ENCODE measurements around the gene PLCL1.

Gene PLCL1

GRCh38 chr2:197911667-197912066 is 107.3 kb downstream of the PLCL1 start:
- Mint-ChIP-seq H3K4me1 (no peaks in the 10 kb centered on the region), H3K36me3 (no peaks in the 10 kb centered on the region), H3K9me3 (no peaks in the 10 kb centered on the region), H3K27ac (no peak overlapping the region), H3K4me3 (no peak overlapping the region)
- DNase-seq (ENCODE audit: low spot score in 2 of 2) (no peak), ATAC-seq (no peak)

- H3K4me3 Mint-ChIP-seq, result no peak overlapping the region
- no peaks in the 10 kb centered on the region for H3K9me3 Mint-ChIP-seq
- H3K27ac Mint-ChIP-seq, result no peak overlapping the region
- H3K36me3 Mint-ChIP-seq, result no peaks in the 10 kb centered on the region
- H3K4me1 Mint-ChIP-seq, result no peaks in the 10 kb centered on the region
- ATAC-seq, result no peak
- no peak for DNase-seq (ENCODE audit: low spot score in 2 of 2)
Measured at GRCh38 chr2:197913084-197913483, 108.7 kb downstream of the PLCL1 start.

- ATAC-seq (no peak), DNase-seq (ENCODE audit: low spot score in 2 of 2) (no peak)
- no peaks in the 10 kb centered on the region for H3K4me1 Mint-ChIP-seq
- H3K27ac Mint-ChIP-seq, result no peak overlapping the region
- H3K36me3 Mint-ChIP-seq, result no peaks in the 10 kb centered on the region
- H3K9me3 Mint-ChIP-seq, result no peaks in the 10 kb centered on the region
- no peak overlapping the region for H3K4me3 Mint-ChIP-seq
Measured at GRCh38 chr2:197914778-197915177, 110.4 kb downstream of the PLCL1 start.

- Mint-ChIP-seq H3K4me1 (no peaks in the 10 kb centered on the region), H3K9me3 (no peaks in the 10 kb centered on the region), H3K4me3 (no peak overlapping the region), H3K36me3 (no peaks in the 10 kb centered on the region), H3K27ac (no peak overlapping the region)
- ATAC-seq (no peak), DNase-seq (ENCODE audit: low spot score in 2 of 2) (no peak)
Measured at GRCh38 chr2:197915548-197916265, 111.3 kb downstream of the PLCL1 start.

- Mint-ChIP-seq H3K9me3 (no peaks in the 10 kb centered on the region), H3K27ac (no peak overlapping the region), H3K36me3 (no peaks in the 10 kb centered on the region), H3K4me3 (no peak overlapping the region), H3K4me1 (no peaks in the 10 kb centered on the region)
- no peak for DNase-seq (ENCODE audit: low spot score in 2 of 2)
- no peak for ATAC-seq
Measured at GRCh38 chr2:197919487-197919886, 115.1 kb downstream of the PLCL1 start.

GRCh38 chr2:197920088-197920487 is 115.7 kb downstream of the PLCL1 start:
- H3K36me3 Mint-ChIP-seq, result no peaks in the 10 kb centered on the region
- H3K9me3 Mint-ChIP-seq, result no peaks in the 10 kb centered on the region
- H3K27ac Mint-ChIP-seq, result no peak overlapping the region
- H3K4me1 Mint-ChIP-seq, result no peaks in the 10 kb centered on the region
- ATAC-seq, result no peak
- DNase-seq (ENCODE audit: low spot score in 2 of 2), result no peak
- no peak overlapping the region for H3K4me3 Mint-ChIP-seq

- H3K36me3 Mint-ChIP-seq, result no peaks in the 10 kb centered on the region
- H3K27ac Mint-ChIP-seq, result no peak overlapping the region
- DNase-seq (ENCODE audit: low spot score in 2 of 2) (no peak), ATAC-seq (no peak)
- H3K9me3 Mint-ChIP-seq, result no peaks in the 10 kb centered on the region
- no peaks in the 10 kb centered on the region for H3K4me1 Mint-ChIP-seq
- H3K4me3 Mint-ChIP-seq, result no peak overlapping the region
Measured at GRCh38 chr2:197920592-197921201, 116.3 kb downstream of the PLCL1 start.

- no peak overlapping the region for H3K27ac Mint-ChIP-seq
Measured at GRCh38 chr2:197924483-197924882, 120.1 kb downstream of the PLCL1 start.

GRCh38 chr2:197925204-197925603 is 120.8 kb downstream of the PLCL1 start:
- Mint-ChIP-seq H3K27ac (no peak overlapping the region), H3K9me3 (no peaks in the 10 kb centered on the region), H3K36me3 (no peaks in the 10 kb centered on the region), H3K4me3 (no peak overlapping the region), H3K4me1 (no peaks in the 10 kb centered on the region)
- DNase-seq (ENCODE audit: low spot score in 2 of 2), result no peak
- no peak for ATAC-seq

More at GRCh38 chr2:197924483-197924882, 120.1 kb downstream of the PLCL1 start:
- Mint-ChIP-seq H3K4me3 (no peak overlapping the region), H3K9me3 (no peaks in the 10 kb centered on the region), H3K36me3 (no peaks in the 10 kb centered on the region), H3K4me1 (no peaks in the 10 kb centered on the region)
- ATAC-seq, result no peak
- no peak for DNase-seq (ENCODE audit: low spot score in 2 of 2)

- no peak for ATAC-seq
- H3K27ac Mint-ChIP-seq, result no peak overlapping the region
- H3K4me1 Mint-ChIP-seq, result no peaks in the 10 kb centered on the region
- DNase-seq (ENCODE audit: low spot score in 2 of 2), result no peak
- H3K36me3 Mint-ChIP-seq, result no peaks in the 10 kb centered on the region
- no peak overlapping the region for H3K4me3 Mint-ChIP-seq
- no peaks in the 10 kb centered on the region for H3K9me3 Mint-ChIP-seq
Measured at GRCh38 chr2:197925976-197926375, 121.6 kb downstream of the PLCL1 start.

GRCh38 chr2:197926673-197927072 is 122.3 kb downstream of the PLCL1 start:
- H3K36me3 Mint-ChIP-seq, result no peaks in the 10 kb centered on the region
- no peaks in the 10 kb centered on the region for H3K4me1 Mint-ChIP-seq
- H3K9me3 Mint-ChIP-seq, result no peaks in the 10 kb centered on the region
- DNase-seq (ENCODE audit: low spot score in 2 of 2), result no peak
- peak; percentile 28 for ATAC-seq
- H3K4me3 Mint-ChIP-seq, result no peak overlapping the region
- no peak overlapping the region for H3K27ac Mint-ChIP-seq

- H3K36me3 Mint-ChIP-seq, result no peaks in the 10 kb centered on the region
- ATAC-seq (no peak), DNase-seq (ENCODE audit: low spot score in 2 of 2) (no peak)
- H3K9me3 Mint-ChIP-seq, result no peaks in the 10 kb centered on the region
- H3K27ac Mint-ChIP-seq, result no peak overlapping the region
- H3K4me1 Mint-ChIP-seq, result peaks cover 6% of the 10 kb centered on the region
- no peak overlapping the region for H3K4me3 Mint-ChIP-seq
Measured at GRCh38 chr2:197927994-197928393, 123.6 kb downstream of the PLCL1 start.

GRCh38 chr2:197929008-197929885 is 124.9 kb downstream of the PLCL1 start:
- Mint-ChIP-seq H3K4me1 (peaks cover 6% of the 10 kb centered on the region), H3K9me3 (no peaks in the 10 kb centered on the region), H3K4me3 (no peak overlapping the region), H3K27ac (no peak overlapping the region), H3K36me3 (no peaks in the 10 kb centered on the region)
- ATAC-seq (no peak), DNase-seq (ENCODE audit: low spot score in 2 of 2) (no peak)

GRCh38 chr2:197929886-197930227 is 125.5 kb downstream of the PLCL1 start:
- peaks cover 9% of the 10 kb centered on the region for H3K4me1 Mint-ChIP-seq
- DNase-seq (ENCODE audit: low spot score in 2 of 2) (no peak), ATAC-seq (no peak)
- no peak overlapping the region for H3K4me3 Mint-ChIP-seq
- H3K36me3 Mint-ChIP-seq, result no peaks in the 10 kb centered on the region
- H3K27ac Mint-ChIP-seq, result no peak overlapping the region
- no peaks in the 10 kb centered on the region for H3K9me3 Mint-ChIP-seq

- Mint-ChIP-seq H3K9me3 (no peaks in the 10 kb centered on the region), H3K27ac (no peak overlapping the region), H3K4me1 (peaks cover 12% of the 10 kb centered on the region), H3K4me3 (no peak overlapping the region), H3K36me3 (no peaks in the 10 kb centered on the region)
- ATAC-seq, result no peak
- no peak for DNase-seq (ENCODE audit: low spot score in 2 of 2)
Measured at GRCh38 chr2:197930570-197931278, 126.3 kb downstream of the PLCL1 start.

All from stimulated activated effector memory CD8-positive, alpha-beta T cell treated with anti-CD3 and anti-CD28 coated beads, Interleukin-12 subunit alpha, Interleukin-12 subunit beta, amount 100 ng/mL, for 72 hours (primary cell).